ENCODE measurements around the gene BCL2L14.

DNA sequence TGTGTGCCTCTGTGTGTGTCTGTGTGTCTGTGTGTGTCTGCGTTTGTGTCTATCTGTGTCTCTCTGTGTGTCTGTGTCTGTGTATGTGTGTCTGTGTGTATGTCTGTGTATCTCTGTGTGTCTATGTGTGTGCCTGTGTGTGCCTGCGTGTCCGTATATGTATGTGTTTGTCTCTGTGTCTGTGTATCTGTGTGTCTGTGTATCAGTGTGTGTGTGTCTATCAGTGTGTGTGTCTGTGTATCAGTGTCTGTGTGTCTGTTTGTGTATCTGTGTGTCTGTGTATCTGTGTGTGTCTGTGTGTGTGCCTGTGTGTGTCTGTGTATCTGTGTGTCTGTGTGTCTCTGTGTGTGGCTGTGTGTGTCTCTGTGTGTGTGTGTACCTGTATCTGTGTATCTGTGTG, 23.1 kb upstream of the BCL2L14 start:
- no peak for TF ChIP-seq POLR2A (IDR thresholded peaks at IDR 0.05; ENCODE audit: low read length)
- TF ChIP-seq GATA1 (IDR thresholded peaks at IDR 0.05; ENCODE audit: low read depth, low read length): no peak
